OCI-LY3 (cell line): ENCODE measurements around the gene TMEM86B.

Experiments
- H2AFZ ChIP-seq: fragments of 200-600, 300-600 bp; shearing (Covaris generic); 2 replicates; pipeline ENCODE4 v1.6.0; 2014; ENCODE audit warnings: antibody characterized with exemption, low read depth, low read length
- H3K27ac ChIP-seq: fragments of 200-600, 300-600 bp; sonication (generic); 2 replicates; pipeline ENCODE4 v1.5.1; 2014; ENCODE audit warnings: mild to moderate bottlenecking, low read length, moderate library complexity, mixed read lengths
- H3K27me3 ChIP-seq: fragments of 200-600, 300-600 bp; sonication (generic); 2 replicates; pipeline ENCODE4 v1.6.1; 2014; ENCODE audit warnings: low read depth, low read length, mixed read lengths
- H3K36me3 ChIP-seq: fragments of 200-600, 300-600 bp; sonication (generic); replicated peaks from 2 replicates; pipeline ENCODE3; 2014; ENCODE audit warnings: low read depth, low read length, mixed read lengths
- H3K4me1 ChIP-seq: fragments of 300-600, 200-600 bp; sonication (generic); 2 replicates; pipeline ENCODE4 v1.6.1; 2014; ENCODE audit warnings: low read length, mixed read lengths
- H3K4me2 ChIP-seq: fragments of 200-600, 300-600 bp; sonication (generic); 2 replicates; pipeline ENCODE4 v1.6.1; 2014; ENCODE audit warnings: low read length, mixed read lengths
- H3K4me3 ChIP-seq: fragments of 300-600, 200-600 bp; sonication (generic); 2 replicates; pipeline ENCODE4 v1.5.1; 2014; ENCODE audit warnings: antibody characterized with exemption, mild to moderate bottlenecking, low read length, moderate library complexity
- H3K79me2 ChIP-seq: fragments of 300-600, 200-600 bp; shearing (Covaris generic); 2 replicates; pipeline ENCODE4 v1.6.1; 2014; ENCODE audit warnings: mild to moderate bottlenecking, low read length, mixed read lengths
- H3K9ac ChIP-seq: fragments of 300-600, 200-600 bp; shearing (Covaris generic); 2 replicates; pipeline ENCODE4 v1.6.0; 2014; ENCODE audit warnings: mild to moderate bottlenecking, low read length, moderate library complexity
- H3K9me3 ChIP-seq: fragments of 200-600, 300-600 bp; shearing (Covaris generic); 2 replicates; pipeline ENCODE4 v1.6.1; 2014; ENCODE audit warnings: low read length, mixed read lengths; ENCODE audit not compliant: insufficient read depth
- H4K20me1 ChIP-seq: fragments of 200-600, 300-600 bp; sonication (generic); 2 replicates; pipeline ENCODE4 v1.6.1; 2016; ENCODE audit warnings: low read length, mixed read lengths; ENCODE audit not compliant: insufficient read depth
- EZH2phosphoT487 ChIP-seq: fragments of 200-600 bp; shearing (Covaris generic); IDR thresholded peaks from 2 replicates; pipeline ENCODE4 v1.6.1; 2018; ENCODE audit warnings: antibody characterized with exemption, mixed run types, low read depth
- TF ChIP-seq, protein P1 (sequence below): fragments of 200-600, 300-600 bp; sonication (generic); IDR thresholded peaks from 2 replicates; pipeline ENCODE4 v1.5.1; 2014; ENCODE audit warnings: antibody characterized with exemption, low read length, low read depth

The TMEM86B gene

DNA sequence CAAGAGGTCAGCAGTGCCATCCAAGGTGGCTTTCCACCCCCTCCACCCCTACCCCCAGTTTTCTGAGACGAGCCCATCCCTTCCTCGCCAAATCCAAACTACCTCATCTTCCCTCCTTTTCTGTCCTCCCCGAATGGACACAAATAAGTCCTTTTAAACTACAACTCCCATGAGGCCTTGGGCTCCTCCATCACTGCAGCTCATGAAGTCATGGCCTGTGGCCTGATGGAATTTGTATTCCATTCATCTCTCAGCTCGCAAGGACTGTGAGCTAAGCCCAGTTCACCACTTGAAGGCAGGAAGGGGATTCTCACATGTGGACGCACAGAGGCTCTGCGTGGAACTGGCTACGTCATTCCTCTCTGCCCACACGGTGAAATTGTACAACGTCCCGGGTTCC, 31.8 kb downstream of the TMEM86B start:
- Histone ChIP-seq H3K79me2 (no peaks in the 10 kb centered on the region), H3K9ac (no peak overlapping the region), H3K4me1 (no peaks in the 10 kb centered on the region), H3K4me2 (no peak overlapping the region), H4K20me1 (no peaks in the 10 kb centered on the region), H2AFZ (no peak overlapping the region), H3K9me3 (no peaks in the 10 kb centered on the region), H3K27me3 (0 out of 2 replicates have a peak, but pooled peaks cover 7% of the 10 kb centered on the region), H3K36me3 (no peaks in the 10 kb centered on the region), H3K27ac (no peak overlapping the region), H3K4me3 (no peak overlapping the region)
- TF ChIP-seq, protein P1, sequence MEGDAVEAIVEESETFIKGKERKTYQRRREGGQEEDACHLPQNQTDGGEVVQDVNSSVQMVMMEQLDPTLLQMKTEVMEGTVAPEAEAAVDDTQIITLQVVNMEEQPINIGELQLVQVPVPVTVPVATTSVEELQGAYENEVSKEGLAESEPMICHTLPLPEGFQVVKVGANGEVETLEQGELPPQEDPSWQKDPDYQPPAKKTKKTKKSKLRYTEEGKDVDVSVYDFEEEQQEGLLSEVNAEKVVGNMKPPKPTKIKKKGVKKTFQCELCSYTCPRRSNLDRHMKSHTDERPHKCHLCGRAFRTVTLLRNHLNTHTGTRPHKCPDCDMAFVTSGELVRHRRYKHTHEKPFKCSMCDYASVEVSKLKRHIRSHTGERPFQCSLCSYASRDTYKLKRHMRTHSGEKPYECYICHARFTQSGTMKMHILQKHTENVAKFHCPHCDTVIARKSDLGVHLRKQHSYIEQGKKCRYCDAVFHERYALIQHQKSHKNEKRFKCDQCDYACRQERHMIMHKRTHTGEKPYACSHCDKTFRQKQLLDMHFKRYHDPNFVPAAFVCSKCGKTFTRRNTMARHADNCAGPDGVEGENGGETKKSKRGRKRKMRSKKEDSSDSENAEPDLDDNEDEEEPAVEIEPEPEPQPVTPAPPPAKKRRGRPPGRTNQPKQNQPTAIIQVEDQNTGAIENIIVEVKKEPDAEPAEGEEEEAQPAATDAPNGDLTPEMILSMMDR = no peak
- TF ChIP-seq EZH2phosphoT487 = no peak

DNA sequence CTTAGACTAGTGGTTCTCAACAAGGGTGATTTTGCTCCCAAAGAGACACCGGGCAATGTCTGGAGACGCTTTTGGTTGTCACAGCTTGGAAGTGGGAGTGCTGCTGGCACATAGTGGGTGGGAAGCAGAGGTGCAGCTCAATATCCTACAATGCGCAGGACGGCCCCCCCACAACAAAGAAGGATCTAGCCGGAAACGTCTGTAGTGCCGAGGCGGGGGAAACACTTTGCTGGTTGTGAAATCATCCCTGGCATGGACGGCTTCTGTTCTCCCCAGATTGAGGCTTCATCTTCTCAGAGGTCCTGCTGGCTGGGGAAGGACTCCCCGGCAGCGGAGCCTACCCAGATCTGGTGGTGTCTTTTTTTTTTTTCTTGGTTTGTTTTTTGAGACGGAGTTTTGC, 35.1 kb downstream of the TMEM86B start:
- no peak overlapping the region for H3K27ac ChIP-seq

DNA sequence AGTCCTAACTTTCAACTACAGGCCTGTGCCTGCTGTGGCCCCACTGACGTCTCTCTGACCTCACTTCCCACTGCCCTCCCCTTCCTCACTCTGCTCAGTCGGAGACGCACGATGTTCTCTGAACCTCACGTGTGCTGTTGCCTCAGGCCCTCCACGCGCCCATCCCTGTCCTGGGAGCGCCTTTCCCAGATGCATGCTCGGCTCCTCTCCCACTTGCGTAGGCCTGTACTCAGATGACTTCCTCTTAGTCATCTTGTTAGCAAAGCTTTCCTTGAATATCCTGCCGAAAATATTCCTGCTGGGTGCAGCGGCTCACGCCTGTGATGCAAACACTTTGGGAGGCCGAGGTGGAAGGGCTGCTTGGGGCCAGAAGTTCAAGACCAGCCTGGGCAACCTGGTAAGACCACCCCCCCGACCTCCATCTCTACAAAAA, 39.1 kb downstream of the TMEM86B start:
- Histone ChIP-seq H3K4me3 (no peak overlapping the region), H3K79me2 (no peaks in the 10 kb centered on the region), H3K9ac (no peak overlapping the region), H3K27ac (no peak overlapping the region), H3K36me3 (no peaks in the 10 kb centered on the region), H3K9me3 (no peaks in the 10 kb centered on the region), H3K27me3 (peaks cover 6% of the 10 kb centered on the region; the same call in 1 of the 2 replicates), H3K4me1 (no peaks in the 10 kb centered on the region), H4K20me1 (no peaks in the 10 kb centered on the region), H3K4me2 (no peak overlapping the region), H2AFZ (no peak overlapping the region)
- TF ChIP-seq, protein P1 = no peak
- no peak for TF ChIP-seq EZH2phosphoT487

More for the DNA sequence above, 35.1 kb downstream of the TMEM86B start:
- Histone ChIP-seq H3K79me2 (no peaks in the 10 kb centered on the region), H3K4me2 (no peak overlapping the region), H3K4me3 (no peak overlapping the region), H3K9ac (no peak overlapping the region), H2AFZ (no peak overlapping the region), H3K4me1 (no peaks in the 10 kb centered on the region), H3K27me3 (0 out of 2 replicates have a peak, but pooled peaks cover 3% of the 10 kb centered on the region), H3K36me3 (no peaks in the 10 kb centered on the region), H3K9me3 (no peaks in the 10 kb centered on the region), H4K20me1 (no peaks in the 10 kb centered on the region)
- TF ChIP-seq, protein P1 = no peak
- no peak for TF ChIP-seq EZH2phosphoT487

DNA sequence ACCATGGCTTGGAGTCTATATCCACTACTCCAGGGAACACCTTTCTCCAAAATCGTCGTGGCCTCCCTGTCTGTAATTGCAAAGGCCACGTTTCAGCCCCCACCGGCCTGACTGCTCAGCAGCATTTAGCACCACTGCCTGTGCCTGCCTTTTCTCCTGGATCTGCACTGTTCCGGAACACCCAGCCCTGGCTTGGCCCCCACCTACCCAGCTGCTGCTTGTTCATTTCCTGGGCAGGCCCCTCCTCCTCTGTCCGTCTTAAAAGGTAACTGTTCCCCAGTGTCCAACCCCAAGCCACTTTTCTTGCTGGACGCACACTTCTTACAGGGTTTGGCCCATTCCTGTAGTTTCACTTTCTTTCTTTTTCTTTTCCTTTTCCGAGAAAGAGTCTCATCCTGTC, 39.9 kb downstream of the TMEM86B start:
- Histone ChIP-seq H3K27me3 (peaks cover 4% of the 10 kb centered on the region; the same call in 1 of the 2 replicates), H3K36me3 (no peaks in the 10 kb centered on the region), H2AFZ (no peak overlapping the region), H4K20me1 (no peaks in the 10 kb centered on the region), H3K4me3 (no peak overlapping the region), H3K9ac (no peak overlapping the region), H3K4me2 (no peak overlapping the region), H3K79me2 (no peaks in the 10 kb centered on the region), H3K27ac (no peak overlapping the region), H3K4me1 (no peaks in the 10 kb centered on the region), H3K9me3 (no peaks in the 10 kb centered on the region)
- no peak for TF ChIP-seq EZH2phosphoT487
- TF ChIP-seq, protein P1 = no peak
